ENCODE data around the gene GPR15LG. TPM values are rescaled to one million over a fixed set of nuclear protein-coding genes. Genes with fewer than 3 reads are reported as not detected.

Gene GPR15LG
- total RNA-seq, 2 donors from 2014 or later: 402 to 621 TPM

DNA sequence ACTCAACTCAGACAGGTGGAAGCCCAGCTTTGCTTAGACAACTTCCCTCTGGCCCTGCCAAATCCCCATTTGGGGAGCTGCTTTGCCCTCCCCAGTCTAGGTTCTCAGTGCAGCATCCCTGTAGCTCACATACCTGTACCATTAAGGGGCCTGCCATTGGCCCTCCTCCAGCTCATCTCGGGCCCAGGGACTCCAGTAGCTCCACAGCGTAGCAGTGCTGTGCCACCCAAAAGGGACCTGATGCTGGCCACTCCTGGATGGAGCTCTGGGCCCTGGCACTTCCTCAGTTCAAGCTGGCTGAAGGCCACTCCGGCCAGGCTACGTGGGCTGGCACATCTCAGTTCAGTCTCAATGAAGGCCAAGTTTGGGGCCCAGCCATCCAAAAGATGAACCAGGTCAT, 60.3 kb downstream of the GPR15LG start:
- DNase-seq: no peak
- intact Hi-C loops (cut with DNase I, micrococcal nuclease): no loop called here
- no peak for ATAC-seq

DNA sequence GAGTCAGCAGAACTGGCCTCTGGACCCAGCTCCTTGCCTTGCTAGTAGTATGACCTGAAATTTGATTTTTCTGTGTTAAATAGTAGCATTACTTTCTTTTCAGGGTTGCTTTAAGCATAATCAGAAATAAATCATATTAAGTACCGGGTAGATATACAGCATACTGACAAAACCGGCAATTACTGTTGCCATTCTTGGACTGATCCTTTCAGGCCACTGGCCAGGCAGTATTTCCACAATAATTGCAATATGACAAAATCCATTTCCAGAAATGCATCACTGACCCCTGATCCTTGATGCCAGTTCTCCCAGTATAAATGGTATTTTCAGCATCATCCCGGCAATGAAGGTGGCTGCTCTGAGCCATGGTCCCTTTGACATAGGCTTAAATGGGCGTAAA, 60.9 kb downstream of the GPR15LG start:
- DNase-seq (no peak), ATAC-seq (no peak)
- intact Hi-C loops (cut with DNase I, micrococcal nuclease): no loop called here

Other genes starting within 250 kb of the GPR15LG start
- gene GHITM, start 34.3 kb upstream of the GPR15LG start, total RNA-seq: 100 to 1,000 TPM; 318 to 361 TPM
- 100 to 1,000 TPM in 1 of 2 donors, 10 to 100 TPM in 1; 63.7 to 127 TPM for gene CDHR1, start 20.7 kb downstream of the GPR15LG start, total RNA-seq
- gene LRIT2, start 51.7 kb downstream of the GPR15LG start, total RNA-seq: not detected
- not detected for gene LRIT1, start 67.7 kb downstream of the GPR15LG start, total RNA-seq
- under 1 TPM in 1 of 2 donors, not detected in 1; 0.39 TPM for gene RGR, start 71.3 kb downstream of the GPR15LG start, total RNA-seq
- gene CCSER2, start 154.8 kb downstream of the GPR15LG start, total RNA-seq: 10 to 100 TPM; 39.4 to 51.2 TPM

Measured in left colon (tissue), 2 donors.